Measurements from ENCODE around the gene OR6N1.

The OR6N1 gene

GRCh38 chr1:158798531-158798930 is 26.5 kb upstream of the OR6N1 start:
- H3K27ac ChIP-seq: no peak overlapping the region
- H3K4me3 ChIP-seq: no peak overlapping the region
- no peaks in the 10 kb centered on the region for H3K36me3 ChIP-seq (ENCODE audit: insufficient read depth, low read length)
- no peak for DNase-seq (ENCODE audit: low read depth, low spot score)
- no peak overlapping the region for H3K9ac ChIP-seq (ENCODE audit: insufficient read length)
- H3K9me3 ChIP-seq (ENCODE audit: low read depth, low read length): no peaks in the 10 kb centered on the region
- TF ChIP-seq POLR2AphosphoS5 (IDR thresholded peaks at IDR 0.05; ENCODE audit: borderline replicate concordance, low read depth, low read length) (no peak), FOXP2 (optimal IDR thresholded peaks at IDR 0.05; ENCODE audit: control extremely low read depth, extremely low read length, insufficient read depth) (no peak), EZH2 (IDR thresholded peaks at IDR 0.05) (no peak)

- DNase-seq (ENCODE audit: low read depth, low spot score): no peak
- no peak overlapping the region for H3K9ac ChIP-seq (ENCODE audit: insufficient read length)
- no peak overlapping the region for H3K27ac ChIP-seq
- no peak for TF ChIP-seq POLR2AphosphoS5 (IDR thresholded peaks at IDR 0.05; ENCODE audit: borderline replicate concordance, low read depth, low read length)
- no peak for TF ChIP-seq EZH2 (IDR thresholded peaks at IDR 0.05)
- no peak for TF ChIP-seq FOXP2 (optimal IDR thresholded peaks at IDR 0.05; ENCODE audit: control extremely low read depth, extremely low read length, insufficient read depth)
- no peaks in the 10 kb centered on the region for H3K9me3 ChIP-seq (ENCODE audit: low read depth, low read length)
- no peaks in the 10 kb centered on the region for H3K36me3 ChIP-seq (ENCODE audit: insufficient read depth, low read length)
- no peak overlapping the region for H3K4me3 ChIP-seq
Observed at GRCh38 chr1:158794247-158794646, 22.3 kb upstream of the OR6N1 start.

- no peak for TF ChIP-seq FOXP2 (optimal IDR thresholded peaks at IDR 0.05; ENCODE audit: control extremely low read depth, extremely low read length, insufficient read depth)
- no peak for TF ChIP-seq EZH2 (IDR thresholded peaks at IDR 0.05)
- no peak for TF ChIP-seq POLR2AphosphoS5 (IDR thresholded peaks at IDR 0.05; ENCODE audit: borderline replicate concordance, low read depth, low read length)
- Histone ChIP-seq H3K36me3 (ENCODE audit: insufficient read depth, low read length) (no peaks in the 10 kb centered on the region), H3K27ac (no peak overlapping the region), H3K4me3 (no peak overlapping the region), H3K9ac (ENCODE audit: insufficient read length) (no peak overlapping the region), H3K9me3 (ENCODE audit: low read depth, low read length) (no peaks in the 10 kb centered on the region)
- DNase-seq (ENCODE audit: low read depth, low spot score): no peak
Observed at GRCh38 chr1:158793604-158794003, 21.6 kb upstream of the OR6N1 start.

GRCh38 chr1:158781104-158781503 is 9.1 kb upstream of the OR6N1 start, which contains the start of gene OR6N2:
OR6N2 (minus strand) TSS chr1:158781204; CDS start chr1:158777635, 3,569 bp downstream.
- no peaks in the 10 kb centered on the region for H3K36me3 ChIP-seq (ENCODE audit: insufficient read depth, low read length)
- H3K9me3 ChIP-seq (ENCODE audit: low read depth, low read length): no peaks in the 10 kb centered on the region
- TF ChIP-seq EZH2 (IDR thresholded peaks at IDR 0.05) (no peak), POLR2AphosphoS5 (IDR thresholded peaks at IDR 0.05; ENCODE audit: borderline replicate concordance, low read depth, low read length) (no peak), FOXP2 (optimal IDR thresholded peaks at IDR 0.05; ENCODE audit: control extremely low read depth, extremely low read length, insufficient read depth) (no peak)
- no peak within 1 kb of the TSS for H3K4me3 ChIP-seq
- DNase-seq (ENCODE audit: low read depth, low spot score): no peak
- no peak within 1 kb of the TSS for H3K27ac ChIP-seq
- no peak within 1 kb of the TSS for H3K9ac ChIP-seq (ENCODE audit: insufficient read length)

GRCh38 chr1:158754420-158754819 is 17.6 kb downstream of the OR6N1 start, which contains the start of gene OR6K6:
OR6K6 (plus strand) TSS chr1:158754720; CDS start chr1:158754888, 168 bp downstream.
- H3K4me3 ChIP-seq: no peak within 1 kb of the TSS
- TF ChIP-seq FOXP2 (optimal IDR thresholded peaks at IDR 0.05; ENCODE audit: control extremely low read depth, extremely low read length, insufficient read depth): no peak
- TF ChIP-seq POLR2AphosphoS5 (IDR thresholded peaks at IDR 0.05; ENCODE audit: borderline replicate concordance, low read depth, low read length): no peak
- no peak for TF ChIP-seq EZH2 (IDR thresholded peaks at IDR 0.05)
- H3K36me3 ChIP-seq (ENCODE audit: insufficient read depth, low read length): no peaks in the 10 kb centered on the region
- H3K9me3 ChIP-seq (ENCODE audit: low read depth, low read length): no peaks in the 10 kb centered on the region
- DNase-seq (ENCODE audit: low read depth, low spot score): no peak
- no peak within 1 kb of the TSS for H3K9ac ChIP-seq (ENCODE audit: insufficient read length)
- no peak within 1 kb of the TSS for H3K27ac ChIP-seq

GRCh38 chr1:158752155-158752712 is 19.8 kb downstream of the OR6N1 start:
- Histone ChIP-seq H3K9me3 (ENCODE audit: low read depth, low read length) (no peaks in the 10 kb centered on the region), H3K9ac (ENCODE audit: insufficient read length) (no peak overlapping the region), H3K4me3 (no peak overlapping the region), H3K36me3 (ENCODE audit: insufficient read depth, low read length) (no peaks in the 10 kb centered on the region), H3K27ac (no peak overlapping the region)
- TF ChIP-seq EZH2 (IDR thresholded peaks at IDR 0.05) (no peak), POLR2AphosphoS5 (IDR thresholded peaks at IDR 0.05; ENCODE audit: borderline replicate concordance, low read depth, low read length) (no peak), FOXP2 (optimal IDR thresholded peaks at IDR 0.05; ENCODE audit: control extremely low read depth, extremely low read length, insufficient read depth) (no peak)
- no peak for DNase-seq (ENCODE audit: low read depth, low spot score)

- TF ChIP-seq EZH2 (IDR thresholded peaks at IDR 0.05) (no peak), POLR2AphosphoS5 (IDR thresholded peaks at IDR 0.05; ENCODE audit: borderline replicate concordance, low read depth, low read length) (no peak), FOXP2 (optimal IDR thresholded peaks at IDR 0.05; ENCODE audit: control extremely low read depth, extremely low read length, insufficient read depth) (no peak)
- Histone ChIP-seq H3K9ac (ENCODE audit: insufficient read length) (no peak overlapping the region), H3K36me3 (ENCODE audit: insufficient read depth, low read length) (no peaks in the 10 kb centered on the region), H3K4me3 (no peak overlapping the region), H3K27ac (no peak overlapping the region), H3K9me3 (ENCODE audit: low read depth, low read length) (no peaks in the 10 kb centered on the region)
- no peak for DNase-seq (ENCODE audit: low read depth, low spot score)
Observed at GRCh38 chr1:158735848-158736247, 36.1 kb downstream of the OR6N1 start.

- H3K27ac ChIP-seq: no peak overlapping the region
Observed at GRCh38 chr1:158732524-158732923, 39.5 kb downstream of the OR6N1 start.

GRCh38 chr1:158731707-158732106 is 40.3 kb downstream of the OR6N1 start:
- no peaks in the 10 kb centered on the region for H3K9me3 ChIP-seq (ENCODE audit: low read depth, low read length)
- TF ChIP-seq EZH2 (IDR thresholded peaks at IDR 0.05) (no peak), FOXP2 (optimal IDR thresholded peaks at IDR 0.05; ENCODE audit: control extremely low read depth, extremely low read length, insufficient read depth) (no peak), POLR2AphosphoS5 (IDR thresholded peaks at IDR 0.05; ENCODE audit: borderline replicate concordance, low read depth, low read length) (no peak)
- no peak overlapping the region for H3K4me3 ChIP-seq
- no peak overlapping the region for H3K9ac ChIP-seq (ENCODE audit: insufficient read length)
- H3K27ac ChIP-seq: no peak overlapping the region
- no peak for DNase-seq (ENCODE audit: low read depth, low spot score)
- H3K36me3 ChIP-seq (ENCODE audit: insufficient read depth, low read length): no peaks in the 10 kb centered on the region

More at GRCh38 chr1:158732524-158732923, 39.5 kb downstream of the OR6N1 start:
- no peak for TF ChIP-seq POLR2AphosphoS5 (IDR thresholded peaks at IDR 0.05; ENCODE audit: borderline replicate concordance, low read depth, low read length)
- no peak for TF ChIP-seq EZH2 (IDR thresholded peaks at IDR 0.05)
- no peak for TF ChIP-seq FOXP2 (optimal IDR thresholded peaks at IDR 0.05; ENCODE audit: control extremely low read depth, extremely low read length, insufficient read depth)
- H3K36me3 ChIP-seq (ENCODE audit: insufficient read depth, low read length): no peaks in the 10 kb centered on the region
- DNase-seq (ENCODE audit: low read depth, low spot score): no peak
- H3K4me3 ChIP-seq: no peak overlapping the region
- H3K9me3 ChIP-seq (ENCODE audit: low read depth, low read length): no peaks in the 10 kb centered on the region
- no peak overlapping the region for H3K9ac ChIP-seq (ENCODE audit: insufficient read length)

All from SK-N-MC (cell line).